ENCODE data around the gene CNTN5. TPM values are rescaled to one million over a fixed set of nuclear protein-coding genes. Genes with fewer than 3 reads are reported as not detected.

Gene CNTN5
- total and polyA plus RNA-seq, 2 donors (not counting 1 experiment from before 2014, with no cell fraction given): not detected

DNA sequence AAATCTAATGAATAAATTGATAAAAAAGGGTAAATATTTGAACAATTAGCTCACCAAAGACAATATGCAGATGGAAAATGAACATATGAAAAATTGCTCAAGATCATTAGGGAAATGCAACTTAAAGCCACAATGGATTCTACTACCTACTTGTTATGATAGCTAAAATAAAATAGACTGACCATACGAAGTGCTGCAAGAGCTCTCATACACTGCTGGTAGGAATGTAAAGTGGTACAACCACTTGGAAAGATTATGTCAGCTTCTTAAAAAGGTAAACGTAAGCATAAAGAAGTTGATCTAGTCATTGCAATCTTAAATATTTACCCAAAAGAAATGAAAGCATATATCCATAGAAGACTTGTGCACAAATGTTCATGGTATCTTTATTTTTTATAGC is 1162.2 kb downstream of the CNTN5 start:
- TF ChIP-seq, protein P1, sequence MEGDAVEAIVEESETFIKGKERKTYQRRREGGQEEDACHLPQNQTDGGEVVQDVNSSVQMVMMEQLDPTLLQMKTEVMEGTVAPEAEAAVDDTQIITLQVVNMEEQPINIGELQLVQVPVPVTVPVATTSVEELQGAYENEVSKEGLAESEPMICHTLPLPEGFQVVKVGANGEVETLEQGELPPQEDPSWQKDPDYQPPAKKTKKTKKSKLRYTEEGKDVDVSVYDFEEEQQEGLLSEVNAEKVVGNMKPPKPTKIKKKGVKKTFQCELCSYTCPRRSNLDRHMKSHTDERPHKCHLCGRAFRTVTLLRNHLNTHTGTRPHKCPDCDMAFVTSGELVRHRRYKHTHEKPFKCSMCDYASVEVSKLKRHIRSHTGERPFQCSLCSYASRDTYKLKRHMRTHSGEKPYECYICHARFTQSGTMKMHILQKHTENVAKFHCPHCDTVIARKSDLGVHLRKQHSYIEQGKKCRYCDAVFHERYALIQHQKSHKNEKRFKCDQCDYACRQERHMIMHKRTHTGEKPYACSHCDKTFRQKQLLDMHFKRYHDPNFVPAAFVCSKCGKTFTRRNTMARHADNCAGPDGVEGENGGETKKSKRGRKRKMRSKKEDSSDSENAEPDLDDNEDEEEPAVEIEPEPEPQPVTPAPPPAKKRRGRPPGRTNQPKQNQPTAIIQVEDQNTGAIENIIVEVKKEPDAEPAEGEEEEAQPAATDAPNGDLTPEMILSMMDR (IDR thresholded peaks at IDR 0.05): no peak
- no peak for TF ChIP-seq EZH2 (IDR thresholded peaks at IDR 0.05; ENCODE audit: borderline replicate concordance, insufficient read depth, low read depth, low read length, poor library complexity, severe bottlenecking)
- POLR2A ChIA-PET: no interaction called here

DNA sequence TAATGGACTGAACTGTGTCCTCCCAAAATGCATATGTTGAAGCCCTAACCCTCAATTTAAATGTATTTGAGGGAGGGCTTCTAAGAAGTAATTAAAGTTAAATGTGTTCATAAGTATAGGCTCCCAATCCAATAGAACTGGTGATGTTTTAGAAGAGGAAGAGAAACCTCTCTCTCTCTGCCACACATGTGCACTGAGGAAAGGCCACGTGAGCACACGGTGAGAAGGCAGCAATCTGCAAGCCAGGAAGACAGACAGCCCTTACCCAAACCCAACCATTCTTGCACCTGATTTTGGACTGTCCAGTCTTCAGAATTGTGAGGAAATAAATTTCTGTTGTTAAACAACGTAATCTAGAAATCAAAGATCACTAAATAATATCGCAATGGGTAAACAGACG is 1164.8 kb downstream of the CNTN5 start:
- no peaks in the 10 kb centered on the region for H3K4me1 Mint-ChIP-seq
- ChIA-PET CTCF (no interaction called here), POLR2A (no interaction called here)
- no CpG with 5 or more reads among the region's 5 CpGs for WGBS (ENCODE audit: insufficient coverage)
- H3K36me3 ChIP-seq (replicated peaks in 1 of 2; ENCODE audit: control extremely low read depth in 1 of 2, control insufficient read depth in 1 of 2, extremely low read depth in 1 of 2, insufficient read depth in 2 of 2, low read length in 1 of 2): no peaks in the 10 kb centered on the region
- H3K27ac ChIP-seq (ENCODE audit: low read length in 2 of 2): no peak overlapping the region
- DNase-seq: no peak
- H3K27ac Mint-ChIP-seq: no peak overlapping the region
- peaks cover 6% of the 10 kb centered on the region for H3K9me3 Mint-ChIP-seq (ENCODE audit: insufficient read depth)
- H4K20me1 ChIP-seq (ENCODE audit: control insufficient read depth, insufficient read depth, low read length, poor library complexity, severe bottlenecking): no peaks in the 10 kb centered on the region
- H2AFZ ChIP-seq (ENCODE audit: insufficient read depth, low read depth, low read length, poor library complexity, severe bottlenecking): no peak overlapping the region
- H3K4me3 ChIP-seq (ENCODE audit: control extremely low read depth in 1 of 5, extremely low read depth in 1 of 5, insufficient read depth in 1 of 5, low read depth in 2 of 5, low read length in 4 of 5): no peak overlapping the region
- peaks cover 0 to 5% (median 4%) of the 10 kb centered on the region in 3 donors for H3K9me3 ChIP-seq (ENCODE audit: control extremely low read depth in 1 of 3, control insufficient read depth in 2 of 3, insufficient read depth in 1 of 3, low read length in 2 of 3)
- no peaks in the 10 kb centered on the region for H3K27me3 Mint-ChIP-seq
- TF ChIP-seq, protein P1 (IDR thresholded peaks at IDR 0.05): no peak
- no peak for TF ChIP-seq EZH2 (IDR thresholded peaks at IDR 0.05; ENCODE audit: borderline replicate concordance, insufficient read depth, low read depth, low read length, poor library complexity, severe bottlenecking)
- H3K27me3 ChIP-seq (replicated peaks in 1 of 4; ENCODE audit: control extremely low read depth in 1 of 4, control insufficient read depth in 3 of 4, insufficient read depth in 4 of 4, low read length in 3 of 4): no peaks in the 10 kb centered on the region
- intact Hi-C loops (cut with micrococcal nuclease): no loop called here
- H3K79me2 ChIP-seq (ENCODE audit: control insufficient read depth, insufficient read depth, low read length): no peaks in the 10 kb centered on the region
- H3K9ac ChIP-seq (ENCODE audit: low read length): no peak overlapping the region
- no peak for ATAC-seq (ENCODE audit: low read depth)
- no peaks in the 10 kb centered on the region for H3K4me1 ChIP-seq (ENCODE audit: control insufficient read depth in 2 of 2, insufficient read depth in 2 of 2, low read length in 2 of 2)
- H3K4me2 ChIP-seq (replicated peaks; ENCODE audit: low read depth, low read length, poor library complexity, severe bottlenecking): no peak overlapping the region
- no peak overlapping the region for H3K4me3 Mint-ChIP-seq

More for the DNA sequence above, 1162.2 kb downstream of the CNTN5 start:
- H3K79me2 ChIP-seq (ENCODE audit: control insufficient read depth, insufficient read depth, low read length): no peaks in the 10 kb centered on the region
- H3K4me3 Mint-ChIP-seq: no peak overlapping the region
- H3K27ac ChIP-seq (ENCODE audit: low read length in 2 of 2): no peak overlapping the region
- no peaks in the 10 kb centered on the region for H3K27me3 ChIP-seq (replicated peaks in 1 of 4; ENCODE audit: control extremely low read depth in 1 of 4, control insufficient read depth in 3 of 4, insufficient read depth in 4 of 4, low read length in 3 of 4)
- ATAC-seq (ENCODE audit: low read depth) (no peak), DNase-seq (no peak)
- no peaks in the 10 kb centered on the region for H3K27me3 Mint-ChIP-seq
- H3K4me1 Mint-ChIP-seq: no peaks in the 10 kb centered on the region
- H3K9ac ChIP-seq (ENCODE audit: low read length): no peak overlapping the region
- H3K27ac Mint-ChIP-seq: no peak overlapping the region
- H3K4me1 ChIP-seq (ENCODE audit: control insufficient read depth in 2 of 2, insufficient read depth in 2 of 2, low read length in 2 of 2): no peaks in the 10 kb centered on the region
- no CpG with 5 or more reads among the region's 2 CpGs for WGBS (ENCODE audit: insufficient coverage)
- no peaks in the 10 kb centered on the region for H4K20me1 ChIP-seq (ENCODE audit: control insufficient read depth, insufficient read depth, low read length, poor library complexity, severe bottlenecking)
- H3K36me3 ChIP-seq (replicated peaks in 1 of 2; ENCODE audit: control extremely low read depth in 1 of 2, control insufficient read depth in 1 of 2, extremely low read depth in 1 of 2, insufficient read depth in 2 of 2, low read length in 1 of 2): no peaks in the 10 kb centered on the region
- peaks cover 0 to 5% (median under 1%) of the 10 kb centered on the region in 3 donors for H3K9me3 ChIP-seq (ENCODE audit: control extremely low read depth in 1 of 3, control insufficient read depth in 2 of 3, insufficient read depth in 1 of 3, low read length in 2 of 3)
- CTCF ChIA-PET: no interaction called here
- H3K9me3 Mint-ChIP-seq (ENCODE audit: insufficient read depth): peaks cover 4% of the 10 kb centered on the region
- no peak overlapping the region for H3K4me3 ChIP-seq (ENCODE audit: control extremely low read depth in 1 of 5, extremely low read depth in 1 of 5, insufficient read depth in 1 of 5, low read depth in 2 of 5, low read length in 4 of 5)
- H3K4me2 ChIP-seq (replicated peaks; ENCODE audit: low read depth, low read length, poor library complexity, severe bottlenecking): no peak overlapping the region
- no peak overlapping the region for H2AFZ ChIP-seq (ENCODE audit: insufficient read depth, low read depth, low read length, poor library complexity, severe bottlenecking)
- intact Hi-C loops (cut with micrococcal nuclease): no loop called here

All from B cell (primary cell).